Peyer's patch (tissue), 4 donors: Measurements from ENCODE around the gene MS4A4E. TPM values are rescaled to one million over a fixed set of nuclear protein-coding genes. Genes with fewer than 3 reads are reported as not detected.

Experiments used
- DNase-seq, 3 donors: peaks; one replicate each; pipeline ENCODE4 v3.0.0-alpha.2; 2017 to 2019
- H3K27ac ChIP-seq, 4 donors: fragments of 200-600 bp; sonication (generic); one replicate each; pipeline ENCODE4 v1.5.1; 2016 to 2019
- H3K27me3 ChIP-seq, 2 donors: fragments of 200-600 bp; sonication (generic); one replicate each; pipeline ENCODE4 v1.5.1; 2019
- H3K36me3 ChIP-seq, 3 donors: fragments of 200-600 bp; sonication (generic); one replicate each; pipeline ENCODE4 v1.5.1; 2016 to 2019
- H3K4me1 ChIP-seq, 4 donors: fragments of 200-600 bp; sonication (generic); one replicate each; pipeline ENCODE4 v1.5.1; 2016 to 2019
- H3K4me3 ChIP-seq, 4 donors: fragments of 200-600 bp; sonication (generic); 1 replicate in 3 of 4; 2 replicates in 1 of 4; pipeline ENCODE4 v1.5.1; 2016 to 2019; ENCODE audit warnings: mild to moderate bottlenecking in 1 of 4
- H3K9me3 ChIP-seq, 4 donors: fragments of 200-600 bp; sonication (generic); one replicate each; pipeline ENCODE4 v1.5.1; 2016 to 2019; ENCODE audit warnings: mild to moderate bottlenecking in 1 of 4
- POLR2A ChIP-seq, 2 donors: fragments of 450-650 bp; IDR thresholded peaks; one replicate each; pipeline ENCODE4 v1.5.1; 2017; ENCODE audit warnings: antibody characterized with exemption in 2 of 2, mild to moderate bottlenecking in 2 of 2, moderate library complexity in 2 of 2
- total RNA-seq, 4 donors: library from RNA; depleted of rRNA; stranded (reverse); fragments of >200 nt; gene quantifications; one replicate each; pipeline ENCODE4 v1.1.0, GENCODE V29; 2016
- TF ChIP-seq, protein P1 (sequence below), 6 experiments: fragments of 450-650 bp in 4 of 6; fragments of 200-600 bp in 2 of 6; sonication (generic) in 1 of 6; IDR thresholded peaks; one replicate each; pipeline ENCODE4 v1.5.1; 2017 to 2019; ENCODE audit warnings: antibody characterized with exemption in 6 of 6, mild to moderate bottlenecking in 3 of 6, moderate library complexity in 1 of 6

The MS4A4E gene
- total RNA-seq, 4 donors from 2014 or later: 2.6 to 13.1 (median 9.3) TPM

DNA sequence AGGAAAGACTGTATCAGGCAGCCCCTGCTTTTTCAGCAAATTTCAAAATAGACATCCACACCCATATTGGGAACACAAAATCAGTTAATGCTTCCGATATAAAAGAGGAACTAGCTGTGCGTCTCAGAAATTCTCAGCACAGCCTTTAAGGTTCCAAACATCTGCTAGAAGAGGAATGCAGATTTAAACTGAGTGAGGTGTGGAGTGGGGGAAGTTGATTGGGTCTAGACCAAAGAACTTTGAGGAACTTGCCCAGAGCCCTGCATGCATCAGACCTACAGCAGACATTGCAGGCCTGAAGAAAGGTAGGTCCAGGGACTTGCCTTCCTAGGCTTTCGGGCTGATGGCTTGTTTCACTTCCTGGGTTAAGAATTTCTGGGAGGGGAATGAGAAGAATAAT lies 37.5 kb upstream of the MS4A4E start, which contains the start of gene MS4A4A:
Gene MS4A4A, plus strand, starts transcription at position 255 of the 400 bp plus-strand sequence. Its CDS starts 10 bp downstream, at position 265.
- Histone ChIP-seq H3K4me3 (peak within 1 kb of the TSS in 1 of 4 donors; percentile 12), H3K9me3 (no peaks in the 10 kb centered on the region), H3K36me3 (no peaks in the 10 kb centered on the region), H3K27me3 (no peaks in the 10 kb centered on the region), H3K27ac (peak within 1 kb of the TSS in 2 of 4 donors; percentile 14 to 44), H3K4me1 (no peaks in the 10 kb centered on the region)
- no peak for TF ChIP-seq POLR2A (IDR thresholded peaks at IDR 0.05)
- peak in 1 of 3 donors; percentile 56 for DNase-seq

DNA sequence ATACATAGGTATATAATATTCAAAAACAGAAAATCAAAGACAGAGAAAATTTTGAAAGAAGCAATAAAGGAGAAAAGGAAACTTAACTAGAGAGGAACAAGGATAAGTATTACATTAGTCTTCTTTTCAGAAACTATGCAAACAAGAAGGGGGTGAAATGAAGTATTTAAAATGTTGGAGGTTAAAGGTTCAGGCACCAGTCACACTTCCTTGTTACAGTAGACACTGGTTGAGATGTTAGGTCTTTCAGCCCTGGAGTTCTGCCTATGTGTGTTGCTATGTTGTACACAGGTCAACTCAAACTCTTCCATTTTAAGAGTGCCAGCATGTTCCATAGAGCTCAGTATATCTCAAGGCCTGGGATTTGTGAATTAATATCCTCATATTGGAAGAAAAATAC lies 31.5 kb upstream of the MS4A4E start:
- Histone ChIP-seq H3K27ac (no peak overlapping the region), H3K27me3 (no peaks in the 10 kb centered on the region), H3K36me3 (no peaks in the 10 kb centered on the region), H3K4me1 (no peaks in the 10 kb centered on the region), H3K9me3 (peaks cover 0 to 3% (median 0%) of the 10 kb centered on the region in 4 donors), H3K4me3 (no peak overlapping the region)
- no peak for DNase-seq
- TF ChIP-seq, protein P1, sequence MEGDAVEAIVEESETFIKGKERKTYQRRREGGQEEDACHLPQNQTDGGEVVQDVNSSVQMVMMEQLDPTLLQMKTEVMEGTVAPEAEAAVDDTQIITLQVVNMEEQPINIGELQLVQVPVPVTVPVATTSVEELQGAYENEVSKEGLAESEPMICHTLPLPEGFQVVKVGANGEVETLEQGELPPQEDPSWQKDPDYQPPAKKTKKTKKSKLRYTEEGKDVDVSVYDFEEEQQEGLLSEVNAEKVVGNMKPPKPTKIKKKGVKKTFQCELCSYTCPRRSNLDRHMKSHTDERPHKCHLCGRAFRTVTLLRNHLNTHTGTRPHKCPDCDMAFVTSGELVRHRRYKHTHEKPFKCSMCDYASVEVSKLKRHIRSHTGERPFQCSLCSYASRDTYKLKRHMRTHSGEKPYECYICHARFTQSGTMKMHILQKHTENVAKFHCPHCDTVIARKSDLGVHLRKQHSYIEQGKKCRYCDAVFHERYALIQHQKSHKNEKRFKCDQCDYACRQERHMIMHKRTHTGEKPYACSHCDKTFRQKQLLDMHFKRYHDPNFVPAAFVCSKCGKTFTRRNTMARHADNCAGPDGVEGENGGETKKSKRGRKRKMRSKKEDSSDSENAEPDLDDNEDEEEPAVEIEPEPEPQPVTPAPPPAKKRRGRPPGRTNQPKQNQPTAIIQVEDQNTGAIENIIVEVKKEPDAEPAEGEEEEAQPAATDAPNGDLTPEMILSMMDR (IDR thresholded peaks at IDR 0.05): no peak
- no peak for TF ChIP-seq POLR2A (IDR thresholded peaks at IDR 0.05)

DNA sequence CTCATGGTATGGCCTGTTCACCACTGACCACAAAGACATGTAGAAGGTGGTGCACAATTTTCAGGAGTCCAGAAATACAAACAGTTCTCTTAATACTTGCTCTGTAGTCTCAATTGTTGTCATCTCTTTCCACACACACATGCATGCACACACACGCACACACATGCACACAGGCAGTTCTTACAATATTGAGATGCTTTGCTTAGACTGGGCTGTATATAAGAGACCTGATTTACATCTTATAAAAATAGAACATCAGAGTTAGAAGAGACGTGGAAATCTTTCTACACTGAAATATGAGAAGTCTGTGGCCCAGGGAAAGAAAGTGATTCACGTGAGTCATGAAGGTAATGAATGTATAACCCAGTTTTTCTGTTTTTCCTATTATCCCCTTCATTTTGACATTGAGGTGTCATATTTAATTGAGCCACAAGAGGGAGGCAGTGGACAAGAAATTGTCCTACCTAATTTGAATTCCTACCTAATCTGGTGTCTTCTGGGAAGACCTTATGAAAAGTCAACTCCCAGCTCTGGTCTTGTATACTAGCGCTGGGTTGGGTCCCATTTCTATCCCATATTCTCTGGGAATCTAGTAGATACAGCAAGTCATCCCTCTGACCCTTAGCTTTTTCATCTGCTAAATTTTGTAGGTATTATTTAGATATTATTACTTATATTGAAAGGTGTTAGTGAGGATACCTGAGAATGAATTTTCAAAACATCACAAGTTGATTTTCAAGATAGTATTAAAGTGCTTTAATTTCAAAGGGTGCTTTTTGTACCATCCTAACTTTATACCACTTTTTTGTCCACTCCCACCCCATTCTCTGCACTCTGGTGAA lies 22.7 kb upstream of the MS4A4E start:
- Histone ChIP-seq H3K4me1 (no peaks in the 10 kb centered on the region), H3K27ac (no peak overlapping the region), H3K9me3 (peaks cover 0 to 3% (median 0%) of the 10 kb centered on the region in 4 donors), H3K4me3 (no peak overlapping the region), H3K36me3 (no peaks in the 10 kb centered on the region), H3K27me3 (no peaks in the 10 kb centered on the region)
- TF ChIP-seq, protein P1 (IDR thresholded peaks at IDR 0.05): peak; percentile 28 to 77 (median 70)
- no peak for TF ChIP-seq POLR2A (IDR thresholded peaks at IDR 0.05)
- no peak for DNase-seq

DNA sequence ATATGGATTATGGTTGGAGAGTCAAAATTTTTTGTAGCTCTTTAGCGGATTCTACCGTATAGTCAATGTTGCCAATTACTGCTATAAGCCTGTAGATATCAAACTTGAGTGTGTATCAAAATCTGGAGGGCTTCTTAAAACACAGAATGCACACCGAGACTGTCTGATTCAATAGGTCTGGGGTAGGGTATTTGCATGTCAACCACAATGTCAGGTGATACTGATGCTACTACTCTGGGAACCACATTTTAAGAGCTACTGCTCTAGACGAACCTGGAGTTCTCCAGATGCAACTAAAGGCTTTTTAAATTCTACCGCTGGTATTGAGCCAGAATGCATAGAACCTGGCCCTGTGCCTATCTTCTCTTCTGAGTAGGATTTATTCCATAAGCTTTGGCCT lies 21.7 kb upstream of the MS4A4E start:
- no peak for DNase-seq
- Histone ChIP-seq H3K4me3 (no peak overlapping the region), H3K9me3 (no peaks in the 10 kb centered on the region), H3K27ac (no peak overlapping the region), H3K36me3 (no peaks in the 10 kb centered on the region), H3K4me1 (no peaks in the 10 kb centered on the region), H3K27me3 (no peaks in the 10 kb centered on the region)
- TF ChIP-seq, protein P1 (IDR thresholded peaks at IDR 0.05): no peak
- TF ChIP-seq POLR2A (IDR thresholded peaks at IDR 0.05): no peak

DNA sequence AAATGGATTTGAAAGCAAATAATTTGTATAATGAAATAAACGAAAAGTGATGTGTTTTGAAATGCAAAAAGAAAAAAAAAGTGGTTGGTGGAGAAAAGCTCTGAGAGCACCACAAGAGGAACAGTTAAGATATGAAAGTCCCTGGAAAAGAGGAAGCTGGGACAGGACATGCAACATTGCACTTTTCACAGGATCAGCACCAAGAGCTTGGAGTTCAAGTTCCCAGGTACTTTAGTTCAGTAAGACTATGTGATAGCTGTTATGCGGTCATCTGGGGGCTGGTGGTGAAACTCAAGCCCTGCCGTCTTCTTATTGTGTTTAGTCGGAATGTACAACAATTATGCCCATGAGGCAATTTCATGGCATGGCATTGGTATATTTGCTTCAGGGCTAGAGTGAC lies 20.5 kb upstream of the MS4A4E start:
- TF ChIP-seq, protein P1 (IDR thresholded peaks at IDR 0.05): no peak
- no peak for TF ChIP-seq POLR2A (IDR thresholded peaks at IDR 0.05)
- Histone ChIP-seq H3K9me3 (no peaks in the 10 kb centered on the region), H3K4me3 (no peak overlapping the region), H3K27ac (peak overlapping the region in 1 of 4 donors; percentile 31), H3K4me1 (no peaks in the 10 kb centered on the region), H3K36me3 (no peaks in the 10 kb centered on the region), H3K27me3 (no peaks in the 10 kb centered on the region)
- peak in 1 of 3 donors; percentile 48 for DNase-seq

DNA sequence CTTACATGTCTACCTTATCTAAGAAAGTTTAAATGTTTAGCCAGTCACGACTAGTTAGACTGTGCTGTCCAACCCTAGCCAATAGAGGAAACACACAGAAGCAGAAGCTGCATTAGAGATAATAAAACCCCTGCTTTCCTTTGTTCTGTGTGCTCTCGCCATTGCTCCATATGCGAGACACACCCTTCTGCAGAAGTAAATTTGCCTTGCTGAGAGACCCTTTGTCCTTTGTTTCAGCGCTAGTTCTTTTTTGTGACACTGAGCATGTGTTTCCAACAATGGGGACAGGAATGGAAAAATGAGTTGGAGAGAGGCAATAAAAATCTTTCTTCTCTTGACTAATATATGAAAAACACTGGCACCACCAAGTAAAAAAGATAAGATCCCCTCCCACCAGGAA lies 18.1 kb upstream of the MS4A4E start:
- no peak overlapping the region for H3K27ac ChIP-seq
- no peak for DNase-seq
- TF ChIP-seq, protein P1 (IDR thresholded peaks at IDR 0.05): no peak
- TF ChIP-seq POLR2A (IDR thresholded peaks at IDR 0.05): no peak
- H3K36me3 ChIP-seq: no peaks in the 10 kb centered on the region
- no peaks in the 10 kb centered on the region for H3K9me3 ChIP-seq
- H3K4me3 ChIP-seq: no peak overlapping the region
- H3K27me3 ChIP-seq: no peaks in the 10 kb centered on the region
- H3K4me1 ChIP-seq: no peaks in the 10 kb centered on the region
